NCI-H2196 treated with DMSO at 0.1 percent for 48 hours (cell line): ENCODE data around the gene GDPD4.

Experiments
- DNase-seq: peaks from one replicate; lab custom pipeline; 2025; ENCODE audit not compliant: unreplicated experiment; lab: John Stamatoyannopoulos, UW

Gene GDPD4, protein sequence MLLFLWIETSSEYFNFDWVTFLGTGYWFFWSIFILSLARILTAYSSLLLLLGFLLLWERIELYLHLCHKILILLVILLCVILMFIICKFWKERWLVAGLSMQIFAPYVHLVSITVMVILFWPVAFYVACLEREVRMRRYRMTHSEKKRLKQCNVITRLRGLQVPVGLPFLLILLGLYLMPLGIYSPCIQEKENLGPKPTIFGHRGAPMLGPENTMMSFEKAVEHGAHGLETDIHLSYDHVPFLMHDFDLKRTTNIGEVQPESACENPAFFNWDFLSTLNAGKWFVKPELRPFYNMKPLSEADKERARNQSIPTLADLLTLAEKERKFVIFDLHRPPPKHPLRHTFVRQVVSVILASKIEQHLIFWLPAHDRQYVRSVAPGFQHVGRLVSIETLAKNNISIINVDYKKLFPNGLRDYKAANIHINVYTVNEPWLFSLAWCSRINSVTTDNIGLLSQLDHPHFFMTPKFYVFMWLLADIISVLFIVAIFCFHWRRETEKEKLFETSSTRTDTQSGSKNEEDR

DNA sequence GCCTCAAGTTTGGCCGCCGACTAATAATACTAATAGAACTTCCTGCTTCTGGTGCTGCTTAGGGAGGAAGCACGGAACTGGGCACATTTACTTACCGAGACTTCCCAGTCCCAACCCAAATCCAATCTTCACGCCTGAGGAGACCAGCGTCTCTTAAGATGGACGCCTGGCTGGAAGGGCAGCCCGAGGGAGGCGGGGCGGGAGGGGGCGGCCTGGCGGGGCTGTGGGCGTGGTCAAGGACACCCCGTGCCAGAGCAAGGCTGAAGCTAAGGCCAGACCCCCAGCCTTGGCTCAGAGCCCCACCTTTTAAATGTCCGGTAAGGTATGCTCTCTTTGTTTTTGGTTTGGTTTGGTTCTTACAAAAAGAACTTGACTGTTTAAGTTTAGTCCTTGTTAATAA is at the start of gene GDPD4:
GDPD4 (minus strand) TSS at position 177 of the 400 bp plus-strand sequence. CDS start 16,549 bp downstream, outside the sequence.
- DNase-seq: no peak

DNA sequence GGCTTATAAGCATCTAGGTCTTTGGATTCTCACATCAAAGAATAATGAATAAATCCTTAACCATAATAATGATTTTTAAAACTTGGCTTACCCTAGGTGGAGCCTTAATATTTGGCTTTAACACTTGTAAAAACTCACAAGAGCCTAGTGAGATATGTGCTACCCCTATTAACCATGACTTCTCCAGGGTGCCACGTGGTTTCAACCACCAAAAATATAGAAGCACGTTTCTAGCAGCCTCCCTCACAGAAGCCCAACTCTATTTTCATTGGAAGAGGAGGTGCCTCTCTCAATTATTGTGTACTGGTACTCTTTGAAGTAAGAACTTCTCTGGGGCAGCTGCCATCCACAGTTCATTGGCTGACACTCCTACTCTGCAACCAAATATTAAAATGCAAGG is 46.5 kb upstream of the GDPD4 start:
- DNase-seq: no peak

DNA sequence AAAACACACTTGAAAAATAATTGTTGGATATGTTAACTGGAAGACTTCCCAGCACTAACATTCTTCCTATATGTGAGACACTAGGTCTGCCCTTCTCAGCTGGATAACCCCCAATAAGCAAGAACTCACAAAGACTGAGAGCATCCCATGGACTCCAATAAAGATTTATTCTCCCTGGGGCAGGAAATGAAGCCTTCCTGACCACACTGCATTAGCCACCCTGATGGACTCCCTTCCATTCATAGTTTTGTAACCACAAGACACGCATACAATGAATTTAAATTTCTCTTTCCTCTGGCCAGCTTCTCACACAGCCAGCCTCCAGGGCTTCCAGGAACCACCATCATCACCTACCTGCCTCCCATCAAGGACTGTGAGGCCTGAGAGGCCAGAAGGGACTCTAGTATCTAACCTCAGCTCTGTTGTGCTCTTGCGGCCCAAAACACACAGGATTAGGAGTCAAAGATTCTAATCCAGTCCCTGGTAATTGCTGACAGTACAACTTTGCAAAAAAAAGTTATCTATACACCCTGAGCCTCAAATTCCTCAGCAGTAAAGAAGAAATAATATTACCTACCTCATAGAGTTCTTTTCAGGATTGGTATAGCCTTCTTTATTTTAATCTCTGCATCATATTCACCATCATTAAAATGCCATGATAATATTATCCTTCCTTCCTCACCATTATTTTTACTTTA is 45.6 kb upstream of the GDPD4 start:
- no peak for DNase-seq

DNA sequence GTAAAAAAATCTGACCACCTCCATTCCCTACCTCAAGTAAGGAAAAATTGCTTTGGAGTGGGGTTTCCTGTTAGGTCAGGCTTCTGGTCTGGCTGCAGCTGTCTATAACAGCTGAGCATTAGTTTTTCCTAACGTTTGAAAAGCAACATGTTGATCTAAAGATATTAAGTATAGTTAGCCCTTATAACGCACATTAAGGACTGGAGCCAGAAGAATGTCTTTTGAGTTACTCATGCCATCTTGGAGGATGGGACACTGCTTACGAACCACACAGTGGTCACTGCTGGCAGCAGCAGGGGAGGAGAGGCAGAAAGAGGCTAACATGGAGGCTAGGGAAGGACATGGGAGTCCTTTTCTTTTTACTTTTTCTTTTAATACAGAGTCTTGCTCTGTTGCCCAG is 44.1 kb upstream of the GDPD4 start:
- DNase-seq: no peak

DNA sequence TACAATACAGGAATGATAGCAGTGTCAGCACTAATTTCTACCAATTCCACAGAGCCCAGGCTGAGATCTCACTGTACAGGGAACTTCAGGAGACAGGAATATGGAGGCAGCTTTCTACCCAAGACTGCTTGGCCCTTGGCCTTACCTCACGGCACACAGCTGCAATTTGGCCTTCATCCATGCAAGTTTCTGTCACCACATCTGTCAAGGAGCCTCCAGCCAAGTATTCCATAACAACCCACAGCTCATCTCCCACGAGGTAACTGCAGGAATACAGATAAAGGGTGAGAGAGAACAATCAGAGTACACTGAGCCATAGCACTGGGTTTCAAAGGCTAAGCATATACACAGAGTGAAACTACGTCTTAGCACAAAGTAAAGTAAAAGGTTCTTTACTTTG is 39.0 kb upstream of the GDPD4 start:
- no peak for DNase-seq

DNA sequence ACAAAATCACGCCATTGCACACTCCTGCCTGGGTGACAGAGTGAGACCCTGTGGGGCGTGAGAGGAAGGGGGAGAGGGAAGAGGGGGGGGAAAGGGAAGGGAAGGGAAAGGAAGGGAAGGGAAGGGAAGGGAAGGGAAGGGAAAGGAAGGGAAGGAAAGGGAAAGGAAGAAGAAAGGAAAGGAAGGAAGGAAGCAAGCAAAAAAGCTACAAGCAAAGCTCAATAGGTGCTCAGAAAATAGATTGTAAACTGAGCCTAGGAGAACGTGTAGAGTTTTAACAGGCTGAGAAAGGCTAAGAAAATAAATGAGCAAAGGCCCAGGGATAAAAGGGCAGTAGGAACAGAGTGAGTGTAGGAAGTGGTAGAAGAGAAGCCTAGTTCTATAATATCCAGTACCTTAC is 30.8 kb upstream of the GDPD4 start:
- DNase-seq: no peak

DNA sequence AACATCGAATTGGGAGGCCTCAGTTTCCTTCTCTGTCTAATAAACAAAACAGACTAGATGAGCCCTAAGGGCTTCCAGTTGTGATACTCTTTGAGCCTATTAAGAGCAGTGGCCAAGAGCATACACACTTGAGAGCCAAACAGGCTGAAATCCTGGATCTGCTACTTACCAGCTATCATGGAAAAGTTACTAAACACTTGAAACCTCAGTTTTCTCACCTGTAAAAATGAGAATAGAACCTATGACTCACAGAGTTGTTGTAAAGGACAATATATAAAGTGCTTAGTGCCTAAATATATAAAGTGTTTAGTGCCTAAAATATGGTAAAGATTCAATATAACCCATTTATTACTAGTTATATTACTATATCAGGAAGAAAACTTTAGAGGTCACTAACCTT is 23.7 kb upstream of the GDPD4 start:
- no peak for DNase-seq

DNA sequence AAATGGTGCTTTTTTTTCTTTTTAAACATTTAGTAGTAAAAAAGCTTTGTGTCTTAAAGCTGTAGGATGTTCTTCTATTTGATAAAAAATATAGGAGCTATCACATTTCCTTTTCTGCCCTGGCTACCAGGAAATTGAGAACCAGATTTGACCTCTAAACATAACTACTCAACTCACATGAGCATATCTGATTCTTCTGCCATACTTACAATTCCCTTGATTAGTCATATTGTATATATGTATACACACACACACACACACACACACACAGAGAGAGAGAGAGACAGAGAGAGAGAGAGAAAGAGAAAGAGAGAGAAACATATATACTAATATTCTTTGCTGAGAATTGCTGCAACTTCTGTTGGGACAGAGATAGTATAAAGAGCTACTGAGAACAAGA is 23.0 kb upstream of the GDPD4 start:
- no peak for DNase-seq

DNA sequence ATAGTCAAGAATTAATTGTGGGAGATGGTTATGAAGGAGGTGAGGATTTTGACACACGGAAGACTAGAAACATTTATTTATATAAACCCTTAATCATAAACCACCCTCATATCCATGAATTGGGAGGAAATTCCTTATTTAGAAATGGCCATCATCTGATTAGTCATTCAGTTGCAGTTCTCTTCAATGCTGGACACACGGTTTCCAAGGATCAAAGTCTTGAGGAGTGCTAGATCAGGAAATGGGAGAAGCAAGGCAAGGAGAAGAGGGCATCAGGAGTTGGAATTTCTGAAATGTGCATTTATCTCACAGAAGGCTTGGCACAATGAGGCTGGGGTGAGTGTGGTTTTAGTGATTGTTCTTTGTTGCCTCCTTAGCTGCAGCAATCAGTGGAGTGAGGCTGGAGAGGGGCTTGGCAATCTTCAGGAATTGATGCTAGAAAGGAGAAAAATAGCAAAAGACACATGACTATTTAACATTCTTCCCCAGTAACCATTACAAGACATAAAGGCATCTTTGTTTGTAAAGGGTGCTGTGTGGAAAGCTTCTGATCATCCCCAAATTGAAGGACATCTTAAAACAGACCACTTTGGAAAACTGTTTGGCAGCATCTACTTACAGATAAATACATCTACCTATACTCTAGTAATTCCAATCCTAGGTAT is 21.6 kb upstream of the GDPD4 start:
- no peak for DNase-seq

DNA sequence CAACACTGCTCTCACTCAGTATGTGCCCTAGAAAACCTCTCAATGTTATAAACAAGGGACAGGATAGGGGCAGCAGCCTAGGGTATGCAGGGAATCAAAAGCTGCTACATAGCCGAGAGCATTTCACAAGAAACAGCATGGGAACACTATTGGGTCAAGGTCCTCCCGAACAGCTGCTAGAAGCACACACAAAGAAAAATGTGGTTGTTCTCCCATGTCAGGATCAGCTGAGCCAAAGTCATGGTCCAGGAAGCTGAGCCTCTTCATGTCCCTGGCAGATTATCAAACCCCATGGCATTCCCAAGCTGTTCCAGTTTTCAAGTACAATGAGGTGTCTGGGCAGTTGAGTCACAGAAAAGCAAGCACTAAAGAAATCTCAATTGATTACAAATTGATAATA is 21.0 kb upstream of the GDPD4 start:
- no peak for DNase-seq

DNA sequence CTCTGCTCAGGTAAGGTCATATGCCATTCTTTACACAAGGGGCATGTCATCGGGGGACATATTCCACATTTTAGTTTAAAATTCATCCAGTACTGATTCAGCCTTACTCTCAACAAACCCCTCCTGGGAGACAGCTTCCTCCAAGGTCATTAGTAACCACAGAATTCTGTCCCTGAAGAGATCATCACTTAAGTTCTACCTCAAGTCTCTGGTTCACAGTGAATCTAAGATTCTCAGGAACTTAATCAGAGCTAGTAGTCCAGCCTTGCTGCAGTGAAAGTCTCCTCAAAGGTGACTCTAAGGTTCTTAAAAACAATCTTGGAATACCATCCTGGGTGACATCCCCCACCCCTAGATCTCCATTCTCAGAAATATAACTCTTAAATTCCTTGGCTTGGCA is 18.9 kb upstream of the GDPD4 start:
- DNase-seq: no peak

DNA sequence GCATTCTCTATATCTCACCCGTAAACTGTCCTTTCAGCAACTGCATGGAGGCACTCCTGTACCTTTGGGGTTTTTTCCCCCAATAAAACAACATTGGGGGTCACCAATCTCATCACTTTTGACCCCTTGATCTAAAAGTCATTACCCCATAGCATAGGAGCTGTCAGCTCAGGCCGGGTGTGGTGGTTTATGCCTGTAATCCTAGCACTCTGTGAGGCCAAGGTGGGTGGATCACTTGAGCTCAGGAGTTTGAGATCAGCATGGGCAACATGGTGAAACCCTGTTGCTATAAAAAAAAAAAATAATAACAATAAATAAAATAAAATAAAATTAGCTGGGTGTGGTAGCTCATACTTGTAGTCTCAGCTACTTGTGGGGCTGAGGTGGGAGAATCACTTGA is 17.1 kb upstream of the GDPD4 start:
- no peak for DNase-seq

DNA sequence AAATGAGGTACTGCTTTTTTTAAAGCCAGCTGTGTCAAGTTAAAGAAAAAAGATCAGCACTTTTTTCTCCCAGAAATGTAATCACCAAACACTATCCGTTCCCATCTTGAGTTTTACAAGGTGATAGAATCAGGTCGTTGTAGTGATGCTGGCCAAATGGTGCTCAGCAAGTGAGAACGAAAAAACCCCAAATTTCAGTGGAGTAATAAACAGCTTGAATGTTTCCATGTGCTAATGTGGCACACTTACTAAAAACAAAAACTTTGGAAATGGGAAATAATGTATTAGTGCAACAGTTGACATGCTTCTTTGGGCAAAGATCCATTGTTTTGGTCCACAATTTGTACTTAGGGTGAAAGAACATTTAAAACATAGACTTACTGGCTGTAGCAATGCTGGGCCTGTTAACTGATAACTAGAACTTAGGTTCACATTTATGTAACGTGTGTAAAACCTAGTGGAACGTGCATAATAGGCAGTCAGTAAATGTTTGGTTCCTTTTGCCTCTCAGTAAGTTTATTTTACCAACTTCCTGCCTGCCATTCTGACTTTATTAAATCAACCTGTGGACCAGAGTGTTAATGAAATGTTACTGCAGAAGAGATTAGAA is 15.4 kb upstream of the GDPD4 start:
- no peak for DNase-seq

DNA sequence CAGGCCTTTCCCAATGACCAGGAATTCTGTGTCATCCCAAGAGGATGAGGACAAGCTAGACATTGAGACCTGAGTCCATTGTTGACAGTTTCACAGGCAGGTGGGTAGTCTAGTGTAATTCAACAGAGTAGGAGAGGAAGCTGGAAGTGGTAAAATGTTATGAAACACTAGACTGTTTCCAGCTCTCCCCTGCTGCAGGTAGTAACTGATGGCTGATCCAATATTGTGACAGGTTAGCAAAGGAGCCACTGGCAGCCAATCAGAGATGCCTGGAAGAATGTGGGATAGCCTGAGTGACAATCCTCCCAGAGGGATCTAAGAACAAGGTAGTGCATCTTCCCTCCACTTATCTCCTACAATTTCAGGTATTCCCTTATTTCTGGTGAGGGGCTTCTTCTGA is 10.6 kb upstream of the GDPD4 start:
- no peak for DNase-seq

DNA sequence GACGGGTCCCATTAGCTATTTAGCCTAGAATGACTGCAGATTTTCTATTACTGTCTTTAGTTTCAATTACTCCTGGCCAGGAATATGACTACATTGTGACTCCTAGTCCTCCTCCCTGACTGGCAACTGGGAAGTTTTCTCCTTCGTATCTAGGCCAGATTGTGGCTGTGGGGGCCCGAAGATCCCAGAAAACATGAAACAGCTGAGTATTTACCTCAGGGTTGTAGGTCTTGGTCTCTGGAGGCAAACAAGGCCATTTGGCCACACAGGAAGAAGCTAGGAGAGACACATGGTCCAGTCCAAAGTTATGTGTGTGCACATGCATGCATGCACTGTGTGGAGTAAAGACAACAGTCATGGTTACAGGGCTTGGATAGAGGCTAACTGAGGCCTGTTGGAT is 10.2 kb upstream of the GDPD4 start:
- DNase-seq: no peak

DNA sequence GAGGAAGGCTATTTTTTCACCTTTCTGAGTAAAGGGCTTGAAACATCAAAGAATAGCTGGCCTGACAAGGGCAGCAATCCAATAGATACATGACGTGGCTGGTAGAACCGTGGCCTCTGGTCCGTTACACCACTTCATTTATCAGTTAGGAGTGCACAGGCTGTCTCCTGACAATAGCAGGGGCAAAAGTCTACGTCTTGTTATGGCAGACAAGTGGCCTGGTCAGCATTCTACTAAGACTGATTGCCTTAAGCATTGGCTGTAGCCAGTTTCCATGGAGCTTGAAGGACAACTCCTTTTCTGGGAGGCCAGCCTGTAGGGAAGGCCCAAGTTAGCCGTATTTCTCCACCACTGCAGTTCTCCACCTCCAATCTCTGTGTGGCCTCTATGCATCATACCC is 9.2 kb upstream of the GDPD4 start:
- DNase-seq: no peak

DNA sequence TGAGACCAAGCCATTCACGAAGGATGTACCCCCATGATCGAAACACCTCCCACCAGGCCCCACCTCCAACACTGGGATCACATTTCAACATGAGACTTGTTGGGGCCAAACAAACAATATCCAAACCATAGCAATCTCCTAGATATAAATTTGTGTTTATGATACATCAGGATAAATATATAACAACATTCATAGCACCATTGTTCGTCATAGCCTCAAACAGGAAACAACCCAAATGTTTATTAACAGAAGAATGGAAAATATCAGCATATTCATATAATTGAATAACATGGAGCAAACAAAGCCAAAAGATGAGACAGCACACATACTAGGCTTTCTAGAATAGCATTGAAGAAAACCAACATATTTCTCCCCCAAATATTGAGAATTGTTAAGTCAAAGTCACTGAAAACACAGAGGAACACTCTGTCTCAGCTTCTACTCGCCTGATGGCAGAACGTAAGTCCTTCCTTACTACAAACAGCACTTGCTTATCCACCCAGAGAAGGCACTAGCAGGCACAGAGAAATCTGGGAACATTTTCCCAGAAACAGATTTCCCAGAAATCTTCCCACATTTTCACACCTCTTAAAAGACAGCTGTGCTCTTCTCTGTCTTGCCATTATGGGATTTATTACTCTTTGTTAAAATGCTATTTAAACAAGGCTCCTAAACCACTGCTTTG is 8.1 kb upstream of the GDPD4 start:
- DNase-seq: no peak

DNA sequence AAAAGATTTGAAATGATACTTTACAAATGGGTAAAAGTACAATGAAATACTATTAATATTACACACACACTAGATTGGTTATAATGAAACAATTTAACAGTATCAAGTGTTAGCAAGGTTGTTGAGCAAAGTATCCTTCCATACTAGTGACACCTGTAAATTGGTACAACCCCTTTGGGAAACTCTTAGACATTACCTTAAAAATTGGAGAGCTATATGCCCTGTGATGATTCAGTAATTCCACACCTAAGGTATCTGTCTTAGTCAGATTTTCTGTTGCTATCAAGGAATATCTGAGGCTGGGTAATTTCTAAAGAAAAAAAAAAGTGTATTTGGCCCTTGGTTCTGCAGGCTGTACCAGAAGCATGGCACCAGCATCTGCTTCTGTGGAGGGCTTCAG is 7.4 kb upstream of the GDPD4 start:
- DNase-seq: no peak

DNA sequence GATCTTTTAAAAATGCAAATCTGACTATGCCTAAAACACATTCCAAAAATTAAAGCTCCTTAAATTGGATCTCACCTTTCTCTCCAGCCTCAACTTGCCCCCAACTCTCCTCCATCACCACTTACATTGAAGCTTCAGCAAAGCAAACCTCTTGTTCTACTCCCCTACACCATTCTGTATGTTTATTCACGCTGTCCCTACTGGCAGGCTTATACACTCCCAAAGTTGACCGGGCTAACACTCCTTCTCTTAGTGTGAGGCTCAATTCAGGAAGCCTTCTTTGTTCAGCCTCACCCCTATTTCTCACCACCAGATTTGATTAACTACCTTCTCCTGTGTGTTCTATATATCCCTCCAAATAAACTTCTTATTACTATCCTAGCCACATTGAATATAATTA is 1.8 kb upstream of the GDPD4 start:
- DNase-seq: no peak

DNA sequence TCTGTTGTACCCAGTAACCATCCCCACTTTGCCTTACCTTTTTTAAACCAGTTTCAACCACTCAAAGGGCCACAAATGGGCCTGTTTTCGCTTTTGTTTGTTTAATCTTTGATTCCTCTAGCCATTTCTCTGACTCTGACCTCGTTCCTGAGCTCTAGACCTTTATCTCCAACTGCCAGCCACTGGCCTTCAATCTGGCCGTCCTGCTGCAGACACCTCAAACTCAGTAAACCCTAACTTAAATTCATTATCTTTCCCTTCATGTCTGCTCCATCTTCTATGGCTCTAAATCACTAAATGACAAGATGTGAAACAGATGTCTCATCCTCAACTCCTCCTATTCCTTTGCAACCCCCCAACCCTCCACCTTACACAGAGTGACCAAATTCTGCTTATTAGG is 1.3 kb upstream of the GDPD4 start:
- DNase-seq: no peak

DNA sequence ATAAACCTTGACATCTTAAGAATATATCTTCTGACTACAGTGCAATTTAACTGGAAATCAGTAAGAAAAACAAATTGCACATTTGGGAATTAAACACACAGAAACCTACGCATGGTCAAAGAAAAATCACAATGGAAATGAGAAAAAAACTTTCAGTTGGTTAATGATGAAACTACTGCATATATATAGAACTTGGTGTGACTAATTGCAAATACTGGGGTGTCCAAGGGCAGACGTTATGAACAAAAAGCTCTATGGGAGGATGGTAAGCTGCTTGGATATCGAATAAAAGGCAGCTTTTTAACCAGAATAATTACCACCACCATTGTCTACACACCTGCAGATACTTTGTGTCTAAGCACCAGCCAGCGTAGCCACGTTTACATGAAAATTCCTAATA is 791 bp downstream of the GDPD4 start:
- no peak for DNase-seq
